SH-SY5Y (cell line): ENCODE results near the gene EVA1B.

Source experiments
- GATA2 ChIP-seq: IDR thresholded peaks from 2 replicates; pipeline ENCODE4 v1.6.1; 2011; ENCODE audit warnings: mild to moderate bottlenecking, low read depth, low read length
- GATA3 ChIP-seq: IDR thresholded peaks from 2 replicates; pipeline ENCODE4 v1.6.1; 2011; ENCODE audit warnings: low read depth, mild to moderate bottlenecking, low read length, moderate library complexity

DNA sequence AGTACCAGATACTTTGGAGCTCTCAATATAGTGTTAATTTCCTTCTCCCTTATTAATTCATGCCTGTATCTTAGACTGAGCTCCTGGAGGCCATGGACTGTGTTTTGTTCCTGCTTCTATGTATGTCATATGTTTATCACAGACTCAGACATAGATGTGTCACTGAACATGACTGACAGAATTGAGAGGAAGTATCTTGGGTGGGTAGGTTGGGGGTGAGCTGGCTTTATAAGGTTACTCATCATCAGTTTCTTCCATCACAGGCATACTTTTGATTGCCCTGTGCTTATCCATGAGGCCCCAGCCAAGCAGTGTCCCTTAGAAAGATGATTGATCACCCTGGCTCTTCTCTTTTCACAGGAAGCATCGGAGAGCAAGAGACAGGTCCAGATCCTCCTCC lies 22.9 kb downstream of the EVA1B start:
- TF ChIP-seq GATA2 (no peak), GATA3 (no peak)
